Sciatic nerve (tissue), 2 donors: Measurements from ENCODE around the gene USP9X. TPM values are rescaled to one million over a fixed set of nuclear protein-coding genes. Genes with fewer than 3 reads are reported as not detected.
"Not testable (repeated sequence)": the region's sequence is repeated elsewhere in the genome, so short reads cannot be mapped to it uniquely, and the experiment has no call there.

Experiments used
- ATAC-seq: fragments of 200-7000 bp; cut with Tn5 transposase; one replicate; pipeline ENCODE4 v1.9.1; 2020; ENCODE audit warnings: mild to moderate bottlenecking, moderate library complexity
- DNase-seq: peaks from one replicate; pipeline ENCODE4 v3.0.0-alpha.2; 2020; ENCODE audit warnings: low spot score
- intact Hi-C: fragments of 100-400 bp; cut with DNase I; formaldehyde crosslinking; loops from one replicate; pipeline ENCODE4 v1.14.2; 2022
- total RNA-seq: library from RNA; stranded (reverse); fragmentation: NEBNext Ultra II Directional; extraction: Animal tissue kit (Norgen Biotek cat#: 25700); gene quantifications from one replicate; pipeline ENCODE4 v1.2.1, GENCODE V29; 2021
- donor health status: DM: no; HTN: no; CAD: no.
- donor health status: DM: no; HTN: no; CAD: no.

Gene USP9X
- total RNA-seq, 1 donor from 2014 or later = 97.2 TPM

DNA sequence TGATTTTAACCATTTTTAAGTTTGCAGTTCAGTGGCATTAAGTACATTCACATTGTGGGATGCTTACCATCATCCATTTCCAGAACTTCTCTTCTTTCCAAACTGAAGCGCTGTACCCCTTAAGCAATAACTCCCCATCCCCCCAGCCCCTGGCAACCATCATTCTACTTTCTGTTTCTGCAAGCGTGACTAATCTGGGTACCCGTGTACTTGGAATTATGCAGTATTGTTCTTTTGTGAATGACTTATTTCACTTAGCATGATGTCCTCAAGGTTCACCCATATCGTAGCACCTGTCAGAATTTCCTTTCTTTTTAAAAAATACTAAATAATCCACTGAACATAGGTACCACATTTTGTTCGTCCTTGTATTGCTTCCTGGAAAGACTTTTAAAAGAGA, 32.9 kb downstream of the USP9X start:
- no peak for ATAC-seq
- DNase-seq = no peak
- intact Hi-C loops = no loop called here

DNA sequence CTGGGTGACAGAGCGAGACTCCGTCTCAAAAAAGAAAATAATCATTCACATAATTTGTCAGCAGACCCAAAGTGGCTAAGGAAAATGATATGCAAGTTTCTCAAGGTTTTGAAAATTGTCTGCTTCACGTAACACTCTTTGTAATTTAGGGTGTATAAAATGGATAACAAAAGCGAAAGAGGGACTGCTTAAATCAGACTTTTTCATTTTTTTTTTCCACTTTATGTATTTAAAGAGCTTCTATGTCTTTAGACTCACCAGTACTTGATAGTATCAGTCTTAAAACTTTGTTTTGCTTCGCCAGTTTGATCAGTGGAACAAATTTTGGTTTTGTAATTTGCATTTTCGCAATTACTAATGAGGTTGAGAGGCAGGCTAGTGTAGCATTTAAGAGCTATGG, 34.6 kb downstream of the USP9X start:
- ATAC-seq (no peak), DNase-seq (no peak)
- intact Hi-C loops = no loop called here

DNA sequence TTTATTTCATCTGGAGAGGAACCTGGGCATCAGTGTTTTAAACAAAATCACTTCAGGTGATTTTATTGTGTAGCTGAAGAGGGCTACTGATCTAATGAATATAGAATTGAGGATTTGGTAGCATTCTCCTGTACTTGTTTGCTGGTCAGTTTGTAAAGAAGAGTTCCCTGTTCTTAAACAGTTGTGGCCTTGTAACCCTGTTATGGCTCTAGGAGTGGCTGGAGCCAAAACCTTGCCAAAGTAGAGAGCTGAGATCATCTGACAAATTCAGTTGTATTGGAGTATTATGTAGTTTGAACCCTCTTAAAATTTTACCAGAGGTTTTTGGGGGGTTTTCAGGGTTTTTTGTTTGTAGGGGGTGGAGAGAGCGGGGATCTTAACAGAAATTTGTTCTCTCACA, 36.5 kb downstream of the USP9X start:
- no peak for DNase-seq
- ATAC-seq = no peak
- intact Hi-C loops = loop anchor here (1.0 kb wide), 1 partner anchor 29 kb away; no protein-coding TSS in a partner anchor

DNA sequence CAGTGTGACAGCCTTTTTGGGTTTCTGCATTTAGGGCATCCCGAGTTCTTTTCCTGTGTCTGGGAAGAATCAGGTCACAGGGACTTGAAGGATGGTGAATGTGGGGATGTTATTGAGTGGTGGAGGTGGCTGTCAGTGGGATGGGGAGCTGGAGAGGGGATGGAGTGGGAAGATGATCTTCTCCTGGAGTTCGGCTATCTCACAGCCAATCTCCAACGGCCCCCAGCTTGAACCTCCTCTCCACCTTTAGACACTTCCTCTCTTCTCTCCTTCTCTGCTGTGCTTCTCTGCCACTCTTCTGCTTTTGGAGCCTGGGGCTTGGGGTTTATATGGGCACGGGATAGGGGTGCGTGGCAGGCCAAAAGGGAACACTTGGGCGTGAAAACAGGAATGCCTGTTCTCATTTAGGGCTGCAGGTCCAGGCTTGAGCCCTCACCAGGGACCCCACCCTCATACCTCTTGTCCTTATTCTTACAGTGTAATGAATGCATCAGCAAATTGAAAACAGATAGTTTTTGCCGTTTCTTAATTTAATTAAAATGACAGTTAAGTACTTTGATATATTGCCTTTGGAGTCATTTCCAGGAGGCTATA, 37.5 kb downstream of the USP9X start:
- ATAC-seq = no peak
- intact Hi-C loops = no loop called here
- no peak for DNase-seq

DNA sequence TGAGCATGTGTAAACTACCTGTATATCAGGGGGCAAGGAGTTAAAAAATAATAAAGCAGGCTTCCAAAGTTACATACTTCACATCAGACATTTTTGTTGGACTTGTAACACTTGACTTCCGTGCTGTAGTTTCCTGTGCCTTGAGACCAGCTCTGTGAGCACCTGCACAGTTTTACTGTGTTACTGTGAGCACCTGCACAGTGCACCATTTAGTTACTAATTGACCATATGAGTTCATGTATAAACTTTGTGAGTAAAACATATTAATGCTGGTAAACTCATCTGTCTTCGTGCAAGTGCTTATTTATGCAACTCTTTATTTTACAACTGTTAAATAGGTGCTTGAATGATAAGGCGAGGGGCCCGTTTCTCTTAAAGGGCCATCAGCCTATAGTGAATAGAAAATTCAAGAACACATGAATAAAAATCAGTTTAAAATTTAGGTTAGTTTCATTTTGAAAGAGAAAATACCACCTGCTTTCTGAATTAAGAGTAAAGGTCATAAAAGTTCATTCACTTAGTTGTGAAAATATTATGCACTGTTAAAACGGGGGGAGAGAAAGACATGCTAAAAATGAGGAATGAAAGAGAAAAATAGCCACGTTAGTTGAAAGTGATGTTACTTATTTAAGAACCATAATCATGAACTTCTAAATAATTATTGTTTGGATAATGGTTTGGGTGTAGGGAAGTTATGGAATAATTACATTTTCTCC, 42.4 kb downstream of the USP9X start:
- DNase-seq = no peak
- intact Hi-C loops = no loop called here
- ATAC-seq = no peak

DNA sequence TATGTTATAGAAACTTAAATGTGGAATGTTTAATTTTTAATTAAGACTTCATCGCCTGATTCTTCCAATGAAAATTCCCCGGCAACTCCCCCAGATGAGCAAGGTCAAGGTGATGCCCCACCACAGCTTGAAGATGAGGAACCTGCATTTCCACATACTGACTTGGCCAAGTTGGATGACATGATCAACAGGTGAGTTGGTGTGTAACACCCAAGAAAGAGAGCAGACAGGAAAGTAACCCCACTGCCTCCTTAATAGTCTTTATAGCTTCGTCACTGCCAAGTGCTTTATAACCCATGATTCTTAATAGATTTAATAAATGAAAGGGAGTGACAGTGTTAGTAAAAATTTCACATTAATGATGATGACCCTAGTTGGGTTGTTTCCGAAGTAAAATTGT, 43.7 kb downstream of the USP9X start:
- no peak for ATAC-seq

DNA sequence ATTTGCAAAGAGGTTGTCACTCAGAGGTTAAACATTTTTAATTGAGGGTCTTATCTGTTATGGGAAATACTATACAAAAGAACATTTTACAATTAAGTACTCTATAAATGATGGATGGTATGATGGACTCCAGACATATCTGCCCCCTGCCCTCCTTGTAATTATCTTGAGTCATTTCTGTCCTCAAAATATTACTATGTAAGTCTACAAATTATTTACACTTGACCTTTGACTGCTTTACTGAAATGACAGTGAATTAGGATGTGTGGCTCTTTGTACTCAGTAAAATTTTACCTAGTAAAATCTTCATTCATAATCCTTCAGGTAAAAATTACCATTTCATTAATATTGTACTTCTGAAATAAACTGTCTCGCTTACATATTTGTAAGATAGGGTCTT, 46.5 kb downstream of the USP9X start:
- intact Hi-C loops = no loop called here
- no peak for DNase-seq
- no peak for ATAC-seq

More for the DNA sequence above, 43.7 kb downstream of the USP9X start:
- intact Hi-C loops = no loop called here
- DNase-seq = no peak

DNA sequence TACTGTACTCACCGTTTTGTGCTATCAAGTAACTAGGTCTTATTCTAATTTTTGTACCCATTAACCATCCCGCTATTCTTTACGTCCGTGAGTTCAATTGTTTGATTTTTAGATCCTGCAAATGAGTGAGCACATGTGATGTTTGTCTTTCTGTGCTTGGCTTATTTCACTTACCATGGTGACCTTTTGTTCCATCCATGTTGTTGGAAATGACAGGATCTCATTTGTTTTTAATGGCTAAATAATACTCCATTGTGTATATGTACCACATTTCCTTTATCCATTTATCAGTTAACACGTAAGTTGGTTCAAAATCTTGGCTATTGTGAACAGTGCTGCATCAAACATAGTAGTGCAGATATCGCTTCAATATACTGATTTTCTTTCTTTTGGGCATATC, 48.3 kb downstream of the USP9X start:
- intact Hi-C loops = no loop called here
- no peak for DNase-seq
- no peak for ATAC-seq

DNA sequence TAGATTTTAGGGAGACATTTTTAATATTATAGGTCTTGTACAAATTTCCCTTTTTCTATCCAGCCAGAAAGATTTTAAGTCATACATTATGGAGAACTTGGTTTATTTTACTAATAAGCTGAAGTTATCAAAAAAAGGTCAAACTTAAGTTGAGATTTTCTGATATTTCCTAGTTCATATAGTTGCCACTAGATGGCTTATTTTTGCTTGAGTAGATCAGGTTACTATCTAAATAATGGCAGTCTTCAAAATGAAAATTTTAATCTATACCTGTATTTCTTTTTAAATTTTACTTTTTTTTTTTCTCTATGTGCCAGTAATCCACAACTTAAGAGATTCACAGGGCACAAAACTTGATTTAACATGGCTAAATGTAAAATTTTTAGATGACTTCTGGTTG, 52.3 kb downstream of the USP9X start:
- ATAC-seq (no peak), DNase-seq (no peak)
- intact Hi-C loops = no loop called here

DNA sequence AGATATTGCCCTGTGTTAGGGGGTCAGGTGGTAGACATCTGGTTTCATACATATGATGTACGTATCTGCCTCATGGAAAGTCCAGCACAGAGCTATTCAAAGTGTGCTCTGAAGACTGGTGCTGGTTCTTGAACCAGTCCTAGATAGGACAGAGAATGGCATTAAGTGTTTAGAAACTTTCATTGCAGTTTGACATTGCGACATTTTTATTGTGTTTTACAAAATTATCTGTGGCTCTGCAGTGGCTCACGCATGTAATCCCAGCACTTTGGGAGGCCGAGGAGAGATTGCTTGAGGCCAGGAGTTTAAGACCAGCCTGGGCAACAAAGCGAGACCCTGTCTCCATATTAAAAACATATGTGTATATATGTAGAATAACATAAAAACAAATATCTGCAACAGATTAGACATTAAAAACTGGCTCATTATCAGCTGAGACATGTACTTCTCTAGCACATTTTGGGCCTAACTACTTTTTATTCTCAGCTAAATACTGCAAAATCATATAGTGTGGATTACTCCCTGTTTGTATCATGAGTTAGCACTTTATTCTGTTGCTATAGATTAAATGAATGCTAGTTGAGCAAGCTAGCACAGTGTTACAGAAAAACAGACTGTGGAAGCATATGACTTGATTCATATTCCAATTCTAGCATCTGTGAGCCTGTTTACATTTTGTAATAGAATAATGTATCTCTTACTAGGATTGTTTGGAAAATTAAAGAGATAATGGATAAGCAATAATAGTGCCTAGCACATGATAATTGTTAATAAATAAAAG, 57.1 kb downstream of the USP9X start:
- no peak for DNase-seq
- no peak for ATAC-seq
- intact Hi-C loops = no loop called here

DNA sequence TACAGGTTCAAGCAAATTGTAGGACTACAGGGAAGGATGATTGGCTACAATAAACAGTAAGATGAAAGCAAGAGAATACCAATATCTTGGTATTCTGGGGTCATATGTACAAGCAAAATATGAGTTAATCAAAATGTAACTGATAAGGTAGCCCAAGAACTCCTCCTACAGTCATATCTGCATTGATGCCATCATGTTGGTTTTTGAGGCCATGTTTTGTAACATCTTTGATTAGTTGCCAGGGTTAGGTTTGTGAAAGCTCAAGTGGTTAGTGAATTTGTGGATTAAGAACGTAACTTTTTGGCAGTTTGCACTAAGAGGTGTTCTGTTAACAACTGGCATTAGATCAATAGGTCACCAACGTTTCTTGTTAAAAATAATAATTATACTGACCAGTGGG, 59.6 kb downstream of the USP9X start:
- ATAC-seq = no peak
- intact Hi-C loops = loop anchor here (1.0 kb wide), 1 partner anchor 21 kb away; no protein-coding TSS in a partner anchor

DNA sequence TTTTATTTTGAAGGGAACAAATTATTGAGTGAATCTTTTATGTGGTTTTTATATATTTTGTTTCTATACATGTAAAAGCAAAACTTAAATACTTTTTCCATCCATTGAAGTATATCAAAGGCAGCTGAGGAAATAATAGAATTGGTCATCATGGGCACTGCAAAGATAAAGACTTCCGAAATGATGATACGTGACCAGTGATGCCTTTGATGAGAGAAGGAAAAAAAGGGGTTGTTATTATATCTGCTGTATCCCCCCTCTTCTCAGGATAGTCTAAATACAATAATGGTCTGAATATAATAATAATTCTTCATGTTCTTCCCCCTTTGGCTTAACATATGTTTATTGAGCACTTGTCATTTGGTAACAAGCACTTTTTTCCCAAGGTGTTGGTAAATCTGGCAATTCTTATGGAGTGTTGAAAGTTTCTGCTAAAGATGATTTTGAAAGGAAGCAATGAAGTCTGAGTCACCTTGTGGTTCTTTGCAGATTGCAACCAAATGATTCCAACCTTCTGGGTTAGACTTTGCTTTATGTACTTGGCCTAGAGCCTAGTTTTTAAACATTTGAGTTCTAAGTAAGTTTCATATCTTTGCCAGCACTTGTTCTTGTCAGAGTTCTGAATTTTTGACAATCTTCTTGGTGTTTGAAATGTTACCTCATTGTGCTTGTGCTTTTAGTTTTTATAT, 60.8 kb downstream of the USP9X start:
- DNase-seq (no peak), ATAC-seq (no peak)
- intact Hi-C loops = loop anchor here (1.0 kb wide), 1 partner anchor 22 kb away; no protein-coding TSS in a partner anchor

More for the DNA sequence above, 59.6 kb downstream of the USP9X start:
- no peak for DNase-seq

DNA sequence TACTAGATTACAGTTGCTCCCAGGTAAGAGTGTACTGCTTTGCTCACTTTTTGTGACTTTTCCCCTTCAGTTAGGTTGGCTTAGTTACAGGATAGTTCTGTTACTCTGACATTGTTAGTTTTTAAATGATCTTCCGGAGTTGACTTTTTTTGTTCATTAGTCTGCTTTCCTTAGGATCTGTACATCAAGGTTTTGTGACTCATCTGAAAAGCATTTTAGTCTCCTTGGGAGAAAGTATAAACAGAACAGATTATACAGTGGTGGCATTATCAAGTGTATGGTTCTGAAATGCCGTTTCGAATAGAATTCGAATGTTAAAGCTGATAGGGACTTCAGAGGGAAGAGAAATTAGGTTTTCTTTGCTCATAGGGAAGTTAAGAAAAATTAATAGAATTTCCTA, 63.3 kb downstream of the USP9X start:
- ATAC-seq = no peak
- DNase-seq = no peak
- intact Hi-C loops = no loop called here

DNA sequence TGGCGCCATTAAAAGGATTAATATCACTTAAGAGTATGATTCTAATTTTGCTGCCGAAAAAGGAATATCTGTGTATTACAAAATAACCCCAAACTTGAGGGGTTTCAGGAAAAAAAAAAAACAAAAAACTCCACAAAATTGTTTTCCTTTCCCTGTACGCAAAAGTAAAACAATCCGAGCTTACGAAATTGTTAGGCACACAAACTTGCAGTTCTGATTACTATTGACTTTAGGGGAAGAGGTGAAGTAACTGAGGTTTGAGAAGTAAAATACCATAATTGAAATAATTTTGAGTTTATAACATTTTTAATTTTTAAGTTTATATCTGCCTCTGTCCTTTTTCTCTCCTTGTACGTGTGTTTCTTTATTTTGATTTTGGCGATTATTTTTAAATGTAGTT, 64.8 kb downstream of the USP9X start:
- ATAC-seq (no peak), DNase-seq (no peak)
- intact Hi-C loops = no loop called here

DNA sequence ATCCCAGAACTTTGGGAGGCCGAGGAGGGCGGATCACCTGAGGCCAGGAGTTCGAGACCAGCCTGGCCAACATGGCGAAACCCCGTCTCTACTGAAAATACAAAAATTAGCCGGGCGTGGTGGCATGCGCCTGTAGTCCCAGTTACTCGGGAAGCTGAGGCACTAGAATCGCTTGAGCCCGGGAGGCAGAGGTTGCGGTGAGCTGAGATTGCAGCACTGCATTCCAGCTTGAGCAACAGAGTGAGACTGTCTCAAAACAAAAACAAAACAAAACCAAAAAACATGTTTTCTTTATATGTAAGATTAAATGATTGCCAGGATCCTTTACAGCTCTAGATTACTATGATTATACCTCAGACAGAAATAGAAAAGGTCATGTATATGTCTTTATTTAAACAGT, 66.5 kb downstream of the USP9X start:
- not testable (repeated sequence) for DNase-seq, ATAC-seq

DNA sequence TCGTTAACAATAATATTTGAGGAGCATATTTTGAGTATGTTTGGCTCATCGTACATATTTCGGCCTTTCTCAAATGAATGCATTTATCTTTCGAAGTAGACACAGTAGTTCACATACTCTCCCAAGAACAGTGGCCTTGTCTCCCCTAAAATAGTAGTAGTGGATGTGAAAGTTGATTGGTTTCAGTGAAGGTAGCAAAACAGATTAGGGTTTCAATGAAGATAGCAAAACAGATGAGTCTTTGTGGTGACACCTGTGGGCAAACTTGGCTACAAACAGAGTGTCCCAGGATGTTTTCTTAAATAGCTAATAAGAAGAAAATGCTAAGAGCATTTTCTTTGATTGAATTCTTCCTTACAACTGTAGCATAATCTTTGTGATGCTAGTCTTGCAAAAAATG, 67.0 kb downstream of the USP9X start:
- DNase-seq (no peak), ATAC-seq (no peak)
- intact Hi-C loops = no loop called here

More for the DNA sequence above, 66.5 kb downstream of the USP9X start:
- intact Hi-C loops = not testable (repeated sequence)

DNA sequence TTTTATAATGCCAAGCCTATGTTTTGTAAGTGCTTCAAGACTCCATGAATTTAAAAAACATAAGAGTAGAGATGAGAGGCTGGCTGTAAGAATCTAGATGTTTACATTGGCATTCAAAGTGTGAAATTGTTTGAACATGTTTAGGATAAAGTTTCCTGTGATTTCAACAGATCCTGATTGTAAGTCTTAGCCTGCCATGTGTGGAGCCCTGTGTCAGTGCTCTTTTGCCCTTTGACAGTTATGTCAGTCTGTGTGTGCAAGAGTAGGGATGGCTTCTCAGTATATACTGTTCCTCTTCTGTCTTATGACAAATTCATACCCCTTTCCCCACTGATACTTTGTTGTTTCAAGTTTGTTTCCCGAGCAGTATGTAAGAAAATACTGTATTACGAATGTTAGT, 68.2 kb downstream of the USP9X start:
- DNase-seq (no peak), ATAC-seq (no peak)
- intact Hi-C loops = no loop called here

DNA sequence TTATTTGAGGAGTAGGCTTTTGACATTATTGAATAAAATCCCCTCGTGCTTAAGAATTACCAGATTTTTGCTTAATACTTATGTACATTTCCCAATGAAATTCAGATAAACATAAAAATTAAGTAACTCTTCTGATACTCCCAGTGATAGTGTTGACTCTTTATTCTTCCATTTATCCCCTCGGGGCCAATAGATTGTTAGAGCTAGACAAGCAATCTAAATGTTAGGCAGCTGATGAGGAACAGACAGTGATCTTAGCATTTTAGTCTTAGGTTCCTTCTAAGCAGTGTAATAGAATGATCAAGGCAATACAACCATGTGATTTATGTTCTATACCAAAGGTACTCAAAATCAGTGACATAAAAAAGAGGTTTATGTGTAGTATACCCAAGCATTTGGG, 68.7 kb downstream of the USP9X start:
- no peak for DNase-seq
- intact Hi-C loops = no loop called here
- ATAC-seq = no peak

DNA sequence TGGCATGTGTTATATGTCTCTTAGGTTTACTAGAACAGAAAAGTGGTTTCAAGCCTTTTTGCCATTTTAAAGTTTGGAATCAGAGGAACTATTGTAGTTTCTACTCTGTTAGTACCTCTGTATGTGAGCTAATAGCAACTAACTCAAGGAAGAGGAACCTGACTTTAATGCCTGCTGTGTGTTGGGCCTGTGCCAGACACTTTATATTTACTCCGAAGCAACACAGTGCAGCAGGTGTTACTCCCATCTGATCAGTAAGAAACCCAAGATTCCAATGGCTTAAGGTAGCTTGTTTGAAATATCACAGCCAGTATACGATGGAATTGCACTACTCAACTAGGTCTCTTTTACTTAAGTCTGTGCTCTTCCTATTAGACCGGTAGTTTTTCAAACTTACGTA, 79.2 kb downstream of the USP9X start:
- DNase-seq (no peak), ATAC-seq (no peak)
- intact Hi-C loops = no loop called here

DNA sequence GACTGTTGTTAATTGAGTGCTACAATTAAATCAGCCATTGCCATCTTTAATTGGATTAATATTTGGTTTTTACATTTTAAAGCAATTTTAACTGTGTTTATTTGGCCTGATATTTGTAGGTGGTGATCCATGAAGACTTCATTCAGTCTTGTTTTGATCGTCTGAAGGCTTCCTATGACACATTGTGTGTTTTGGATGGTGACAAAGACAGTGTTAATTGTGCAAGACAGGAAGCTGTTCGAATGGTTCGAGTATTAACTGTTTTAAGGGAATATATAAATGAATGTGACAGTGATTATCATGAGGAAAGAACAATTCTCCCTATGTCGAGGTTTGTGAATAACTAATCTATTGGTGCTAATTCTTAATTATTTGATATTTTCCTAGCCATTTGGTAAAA, 82.6 kb downstream of the USP9X start:
- DNase-seq = no peak
- ATAC-seq = no peak

More for the DNA sequence above, 82.6 kb downstream of the USP9X start:
- intact Hi-C loops = no loop called here
